Transverse colon (tissue), 4 donors: Measurements from ENCODE around the gene CES5A. TPM values are rescaled to one million over a fixed set of nuclear protein-coding genes. Genes with fewer than 3 reads are reported as not detected.

Experiments used
- DNase-seq: peaks from one replicate; pipeline ENCODE4 v3.0.0-alpha.2; 2019
- H3K27ac ChIP-seq, 4 donors: fragments of 200-600 bp; sonication (generic); 2 replicates each; pipeline ENCODE4 v1.5.1; 2016 to 2018; ENCODE audit warnings: inconsistent platforms in 4 of 4
- H3K27me3 ChIP-seq: fragments of 200-600 bp; sonication (generic); 2 replicates; pipeline ENCODE4 v1.5.1; 2017; ENCODE audit warnings: inconsistent platforms
- H3K36me3 ChIP-seq, 4 donors: fragments of 200-600 bp; sonication (generic); 2 replicates each; pipeline ENCODE4 v1.5.1; 2017 to 2019; ENCODE audit warnings: inconsistent platforms in 4 of 4
- H3K4me1 ChIP-seq, 4 donors: fragments of 200-600 bp; sonication (generic); 2 replicates each; pipeline ENCODE4 v1.5.1; 2017 to 2020; ENCODE audit warnings: inconsistent platforms in 4 of 4
- H3K4me3 ChIP-seq, 4 donors: fragments of 200-600 bp; sonication (generic); 1 replicate in 1 of 4; 2 replicates in 3 of 4; pipeline versions ENCODE4 v1.5.1 to v1.6.1; 2017 to 2019; ENCODE audit warnings: inconsistent platforms in 4 of 4
- H3K9me3 ChIP-seq, 2 donors: fragments of 200-600 bp; sonication (generic); 2 replicates each; pipeline ENCODE4 v1.5.1; 2017 to 2019; ENCODE audit warnings: inconsistent platforms in 2 of 2
- EP300 ChIP-seq: sonication (generic); formaldehyde crosslinking; IDR thresholded peaks from one replicate; pipeline ENCODE4 v1.6.1; 2017; ENCODE audit warnings: antibody characterized with exemption, low read depth
- POLR2A ChIP-seq: fragments of 450-650 bp; IDR thresholded peaks from one replicate; pipeline ENCODE4 v1.6.1; 2016; ENCODE audit warnings: antibody characterized with exemption, mild to moderate bottlenecking, moderate library complexity
- POLR2AphosphoS5 ChIP-seq, 3 donors: sonication (generic); formaldehyde crosslinking; IDR thresholded peaks; one replicate each; pipeline ENCODE4 v1.6.1; 2016; ENCODE audit warnings: antibody characterized with exemption in 3 of 3
- WGBS, 2 donors: methylation state at CpG; one replicate each; pipeline ENCODE4 v1.1.5; 2018; ENCODE audit warnings: low coverage in 1 of 2; 5-methylcytosine and 5-hydroxymethylcytosine counted together
- in situ Hi-C, 4 donors: fragments of 200-750 bp; cut with MboI; loops; one replicate each; pipeline versions ENCODE4 v1.15.0 to v1.15.1; 2017; ENCODE audit warnings: low sequenced_read_pairs in 3 of 4, low pct_ligation_motif_present in 1 of 4, low pct_unique_long_range_greater_than_20kb in 1 of 4
- intact Hi-C: fragments of 100-400 bp; cut with DNase I; formaldehyde crosslinking; loops from one replicate; pipeline ENCODE4 v1.15.1; 2023; ENCODE audit warnings: low total_unique reads
- total RNA-seq, 4 donors: library from RNA; depleted of rRNA; stranded (reverse); fragments of >200 nt; gene quantifications; one replicate each; pipeline ENCODE4 v1.1.0, GENCODE V29; 2016
- TF ChIP-seq, protein P1 (sequence below), 5 experiments: fragments of 200-600 bp in 3 of 5; fragments of 450-650 bp in 2 of 5; sonication (generic) in 3 of 5; IDR thresholded peaks; 1 replicate in 2 of 5; 2 replicates in 3 of 5; pipeline ENCODE4 v1.5.1; 2016 to 2017; ENCODE audit warnings: antibody characterized with exemption in 5 of 5, inconsistent platforms in 3 of 5, mild to moderate bottlenecking in 2 of 5, moderate library complexity in 1 of 5

CES5A gene, protein sequence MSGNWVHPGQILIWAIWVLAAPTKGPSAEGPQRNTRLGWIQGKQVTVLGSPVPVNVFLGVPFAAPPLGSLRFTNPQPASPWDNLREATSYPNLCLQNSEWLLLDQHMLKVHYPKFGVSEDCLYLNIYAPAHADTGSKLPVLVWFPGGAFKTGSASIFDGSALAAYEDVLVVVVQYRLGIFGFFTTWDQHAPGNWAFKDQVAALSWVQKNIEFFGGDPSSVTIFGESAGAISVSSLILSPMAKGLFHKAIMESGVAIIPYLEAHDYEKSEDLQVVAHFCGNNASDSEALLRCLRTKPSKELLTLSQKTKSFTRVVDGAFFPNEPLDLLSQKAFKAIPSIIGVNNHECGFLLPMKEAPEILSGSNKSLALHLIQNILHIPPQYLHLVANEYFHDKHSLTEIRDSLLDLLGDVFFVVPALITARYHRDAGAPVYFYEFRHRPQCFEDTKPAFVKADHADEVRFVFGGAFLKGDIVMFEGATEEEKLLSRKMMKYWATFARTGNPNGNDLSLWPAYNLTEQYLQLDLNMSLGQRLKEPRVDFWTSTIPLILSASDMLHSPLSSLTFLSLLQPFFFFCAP
- not detected for total RNA-seq

DNA sequence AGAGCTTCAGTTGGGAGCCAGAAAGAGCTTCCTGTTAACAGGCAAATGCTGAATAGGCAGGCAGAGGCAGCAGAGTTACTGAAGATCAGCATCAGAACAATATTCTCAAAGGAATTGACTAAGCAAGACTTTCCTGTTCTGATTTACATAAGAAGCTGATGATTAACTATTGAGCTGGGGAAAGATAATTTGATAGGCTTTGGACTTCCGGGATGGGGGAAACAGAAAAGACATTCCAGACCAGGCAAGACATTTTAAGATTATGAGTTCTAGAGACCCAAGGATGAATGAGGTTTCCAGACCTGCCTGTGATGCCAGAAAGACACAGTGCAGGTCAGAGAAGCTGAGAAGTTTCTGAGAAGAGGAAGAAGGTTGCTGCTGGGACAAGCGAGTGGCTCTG is at the start of gene CES5A:
CES5A (minus strand) TSS at position 101 of the 400 bp plus-strand sequence. CDS start 152 bp downstream, outside the sequence.
- WGBS, 2 donors: 40 to 42% methylated on average over 1 to 2 of the region's 2 CpGs
- no peaks in the 10 kb centered on the region for H3K27me3 ChIP-seq

DNA sequence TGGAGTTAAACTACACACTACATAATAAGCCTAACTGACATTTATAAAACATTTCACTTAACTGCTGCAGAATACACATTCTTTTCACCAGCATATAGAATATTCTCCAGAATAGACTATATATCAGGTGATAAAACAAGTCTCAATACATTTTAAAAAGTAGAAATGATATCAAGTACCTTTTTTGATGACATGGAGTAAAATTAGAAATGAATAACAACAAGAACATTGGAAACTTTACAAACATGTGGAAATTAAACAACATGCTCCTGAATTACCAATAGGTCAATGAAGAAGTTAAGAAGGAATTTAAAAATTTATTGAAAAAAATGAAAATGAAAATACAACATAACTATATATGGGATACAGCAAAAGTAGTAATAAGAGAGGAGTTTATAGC is 47.5 kb upstream of the CES5A start:
- Histone ChIP-seq H3K36me3 (no peaks in the 10 kb centered on the region), H3K27ac (no peak overlapping the region), H3K4me1 (no peaks in the 10 kb centered on the region), H3K27me3 (no peaks in the 10 kb centered on the region), H3K9me3 (no peaks in the 10 kb centered on the region), H3K4me3 (no peak overlapping the region)
- TF ChIP-seq EP300: no peak
- TF ChIP-seq, protein P1, sequence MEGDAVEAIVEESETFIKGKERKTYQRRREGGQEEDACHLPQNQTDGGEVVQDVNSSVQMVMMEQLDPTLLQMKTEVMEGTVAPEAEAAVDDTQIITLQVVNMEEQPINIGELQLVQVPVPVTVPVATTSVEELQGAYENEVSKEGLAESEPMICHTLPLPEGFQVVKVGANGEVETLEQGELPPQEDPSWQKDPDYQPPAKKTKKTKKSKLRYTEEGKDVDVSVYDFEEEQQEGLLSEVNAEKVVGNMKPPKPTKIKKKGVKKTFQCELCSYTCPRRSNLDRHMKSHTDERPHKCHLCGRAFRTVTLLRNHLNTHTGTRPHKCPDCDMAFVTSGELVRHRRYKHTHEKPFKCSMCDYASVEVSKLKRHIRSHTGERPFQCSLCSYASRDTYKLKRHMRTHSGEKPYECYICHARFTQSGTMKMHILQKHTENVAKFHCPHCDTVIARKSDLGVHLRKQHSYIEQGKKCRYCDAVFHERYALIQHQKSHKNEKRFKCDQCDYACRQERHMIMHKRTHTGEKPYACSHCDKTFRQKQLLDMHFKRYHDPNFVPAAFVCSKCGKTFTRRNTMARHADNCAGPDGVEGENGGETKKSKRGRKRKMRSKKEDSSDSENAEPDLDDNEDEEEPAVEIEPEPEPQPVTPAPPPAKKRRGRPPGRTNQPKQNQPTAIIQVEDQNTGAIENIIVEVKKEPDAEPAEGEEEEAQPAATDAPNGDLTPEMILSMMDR (IDR thresholded peaks at IDR 0.05): no peak
- no peak for TF ChIP-seq POLR2A
- no peak for TF ChIP-seq POLR2AphosphoS5 (IDR thresholded peaks at IDR 0.05)
- intact Hi-C loops: no loop called here
- in situ Hi-C loops: no loop called here
- DNase-seq: no peak

More for the DNA sequence above, at the start of gene CES5A:
- Histone ChIP-seq H3K27ac (no peak within 1 kb of the TSS), H3K9me3 (no peaks in the 10 kb centered on the region), H3K4me1 (no peaks in the 10 kb centered on the region), H3K36me3 (no peaks in the 10 kb centered on the region), H3K4me3 (no peak within 1 kb of the TSS)
- in situ Hi-C loops (no loop called here), intact Hi-C loops (no loop called here)
- TF ChIP-seq POLR2AphosphoS5 (IDR thresholded peaks at IDR 0.05): no peak
- no peak for TF ChIP-seq POLR2A
- TF ChIP-seq, protein P1 (IDR thresholded peaks at IDR 0.05): no peak
- no peak for TF ChIP-seq EP300
- DNase-seq: no peak

DNA sequence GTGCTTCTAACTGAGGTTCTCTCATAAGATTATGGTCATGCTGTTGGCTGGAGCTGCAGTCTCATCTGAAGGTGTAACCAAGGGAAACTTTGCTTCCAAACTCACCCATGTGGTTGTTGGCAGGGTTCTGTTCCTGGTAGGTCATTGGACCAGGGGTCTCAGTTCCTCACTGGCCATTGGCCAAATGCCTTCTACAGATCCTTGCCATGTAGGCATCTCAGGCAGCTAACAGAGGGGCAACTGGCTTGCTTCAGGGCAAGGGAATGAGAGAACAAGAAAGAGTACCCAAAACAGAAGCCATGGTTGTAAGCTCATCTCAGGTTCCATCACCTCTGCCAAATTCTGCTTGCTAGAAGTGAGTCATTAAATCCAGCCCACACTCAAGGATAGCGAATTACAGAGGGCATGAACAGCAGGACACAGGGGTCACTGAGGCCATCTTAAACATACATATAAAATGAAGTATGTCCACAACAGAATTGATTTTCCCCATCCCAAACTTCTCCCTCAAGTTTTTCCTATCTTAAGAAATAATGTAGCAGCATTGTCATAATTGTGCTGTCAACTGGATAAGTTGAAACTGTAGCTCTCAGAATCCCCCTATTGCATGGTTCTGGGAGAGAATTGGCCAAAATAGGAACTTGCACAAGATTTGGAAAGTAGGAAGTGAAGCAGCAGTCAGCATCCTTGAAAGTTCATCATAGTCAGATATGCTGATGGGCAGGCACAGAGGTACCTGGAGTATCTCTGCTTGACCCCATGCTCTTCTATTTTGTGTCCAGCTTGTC is 42.4 kb upstream of the CES5A start:
- intact Hi-C loops (no loop called here), in situ Hi-C loops (no loop called here)
- Histone ChIP-seq H3K4me1 (no peaks in the 10 kb centered on the region), H3K9me3 (no peaks in the 10 kb centered on the region), H3K27me3 (no peaks in the 10 kb centered on the region), H3K36me3 (no peaks in the 10 kb centered on the region), H3K27ac (no peak overlapping the region), H3K4me3 (no peak overlapping the region)
- WGBS, 2 donors: 74% methylated on average over 1 of the region's 1 CpG; no CpG with 5 or more reads in 1 of the 2 donors
- DNase-seq: no peak
- TF ChIP-seq, protein P1 (IDR thresholded peaks at IDR 0.05): no peak
- TF ChIP-seq EP300 (no peak), POLR2A (no peak), POLR2AphosphoS5 (IDR thresholded peaks at IDR 0.05) (no peak)

DNA sequence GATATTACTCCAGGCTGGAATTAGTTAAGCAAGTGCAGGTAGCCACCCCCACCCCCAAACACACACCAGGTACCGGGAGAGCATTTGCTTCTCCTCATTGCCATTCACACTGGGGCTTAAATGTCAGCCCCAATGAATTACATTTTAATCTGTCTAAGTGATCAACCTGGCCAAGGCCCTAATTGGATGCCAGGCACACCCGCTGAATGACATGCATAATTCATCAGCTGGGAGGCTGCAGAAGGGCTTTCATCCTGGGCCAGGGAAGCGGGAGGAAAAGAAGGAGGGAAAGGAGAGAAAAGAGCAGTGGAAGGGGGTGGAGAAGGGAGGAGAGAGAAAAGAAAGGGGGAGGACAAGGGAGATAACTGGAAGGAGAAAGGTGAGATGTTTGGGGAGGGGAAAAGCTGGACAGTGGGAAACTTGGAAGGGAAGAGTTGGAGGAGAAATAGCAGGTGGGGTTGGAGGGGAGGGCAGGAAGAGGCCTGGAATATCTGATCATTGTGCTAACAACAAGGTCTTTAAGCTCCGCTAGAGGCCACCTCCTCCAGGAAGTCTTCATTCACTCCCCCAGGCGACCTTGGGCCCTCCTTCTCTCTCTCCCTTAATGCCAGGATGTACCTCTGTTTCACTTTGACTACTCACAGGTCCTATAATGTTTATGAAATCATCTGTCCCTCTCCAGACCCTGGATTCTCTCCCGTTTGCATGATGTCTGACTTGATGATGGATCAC is 40.1 kb upstream of the CES5A start:
- TF ChIP-seq POLR2A (no peak), POLR2AphosphoS5 (IDR thresholded peaks at IDR 0.05) (no peak), EP300 (no peak)
- TF ChIP-seq, protein P1 (IDR thresholded peaks at IDR 0.05): no peak
- WGBS, 2 donors: 55 to 75% methylated on average over 4 to 6 of the region's 6 CpGs
- in situ Hi-C loops: no loop called here
- DNase-seq: no peak
- intact Hi-C loops: no loop called here
- Histone ChIP-seq H3K36me3 (no peaks in the 10 kb centered on the region), H3K9me3 (no peaks in the 10 kb centered on the region), H3K27ac (no peak overlapping the region), H3K27me3 (no peaks in the 10 kb centered on the region), H3K4me1 (no peaks in the 10 kb centered on the region), H3K4me3 (no peak overlapping the region)
